ENCODE measurements around the gene PTPRN2. TPM values are rescaled to one million over a fixed set of nuclear protein-coding genes. Genes with fewer than 3 reads are reported as not detected.

PTPRN2 gene
- total RNA-seq, 2 experiments from 2014 or later = 0.46 to 0.51 TPM

- POLR2A ChIA-PET = no interaction called here
- Mint-ChIP-seq H3K4me3 (no peak overlapping the region), H3K4me1 (peaks cover 10% of the 10 kb centered on the region), H3K9me3 (ENCODE audit: low read depth) (no peaks in the 10 kb centered on the region), H3K27me3 (no peaks in the 10 kb centered on the region), H3K27ac (no peak overlapping the region), H3K36me3 (ENCODE audit: low read depth) (no peaks in the 10 kb centered on the region)
- CTCF ChIA-PET = interaction anchor here (1.6 kb wide), 1 partner anchor 11 kb away, joined by 5 read pairs; no protein-coding TSS in a partner anchor
- DNase-seq (no peak), ATAC-seq (no peak)
- intact Hi-C loops (cut with DNase I, micrococcal nuclease) = loop anchor here in 1 of 2 experiments (10.0 kb wide), 1 partner anchor 259 kb away; no protein-coding TSS in a partner anchor
Observed at GRCh38 chr7:157615852-157616251, 971.8 kb downstream of the PTPRN2 start.

GRCh38 chr7:157615101-157615817 lies 972.4 kb downstream of the PTPRN2 start:
- intact Hi-C loops (cut with DNase I, micrococcal nuclease) = loop anchor here in 1 of 2 experiments (10.0 kb wide), 1 partner anchor 260 kb away; no protein-coding TSS in a partner anchor
- Mint-ChIP-seq H3K36me3 (ENCODE audit: low read depth) (no peaks in the 10 kb centered on the region), H3K4me1 (peaks cover 10% of the 10 kb centered on the region), H3K9me3 (ENCODE audit: low read depth) (no peaks in the 10 kb centered on the region), H3K27me3 (no peaks in the 10 kb centered on the region), H3K27ac (no peak overlapping the region), H3K4me3 (no peak overlapping the region)
- POLR2A ChIA-PET = no interaction called here
- DNase-seq = no peak
- ATAC-seq = no peak
- CTCF ChIA-PET = no interaction called here

GRCh38 chr7:157614457-157615020 lies 973.1 kb downstream of the PTPRN2 start:
- H3K27me3 Mint-ChIP-seq = no peaks in the 10 kb centered on the region
- ChIA-PET POLR2A (no interaction called here), CTCF (no interaction called here)
- no peaks in the 10 kb centered on the region for H3K9me3 Mint-ChIP-seq (ENCODE audit: low read depth)
- no peak overlapping the region for H3K4me3 Mint-ChIP-seq
- DNase-seq (no peak), ATAC-seq (no peak)
- intact Hi-C loops (cut with DNase I, micrococcal nuclease) = loop anchor here (5.0 to 10.0 kb wide), 5 partner anchors 42 to 260 kb away; no protein-coding TSS in a partner anchor
- H3K4me1 Mint-ChIP-seq = peaks cover 10% of the 10 kb centered on the region
- no peaks in the 10 kb centered on the region for H3K36me3 Mint-ChIP-seq (ENCODE audit: low read depth)
- H3K27ac Mint-ChIP-seq = no peak overlapping the region

GRCh38 chr7:157613575-157614322 lies 973.9 kb downstream of the PTPRN2 start:
- H3K36me3 Mint-ChIP-seq (ENCODE audit: low read depth) = no peaks in the 10 kb centered on the region
- no peaks in the 10 kb centered on the region for H3K27me3 Mint-ChIP-seq
- ATAC-seq (no peak), DNase-seq (no peak)
- intact Hi-C loops (cut with DNase I, micrococcal nuclease) = loop anchor here (5.0 to 10.0 kb wide), 5 partner anchors 41 to 261 kb away; no protein-coding TSS in a partner anchor
- no peak overlapping the region for H3K27ac Mint-ChIP-seq
- H3K9me3 Mint-ChIP-seq (ENCODE audit: low read depth) = no peaks in the 10 kb centered on the region
- POLR2A ChIA-PET = no interaction called here
- CTCF ChIA-PET = no interaction called here
- peaks cover 10% of the 10 kb centered on the region for H3K4me1 Mint-ChIP-seq
- peak overlapping the region; percentile 72 for H3K4me3 Mint-ChIP-seq

GRCh38 chr7:157612664-157613561 lies 974.7 kb downstream of the PTPRN2 start:
- Mint-ChIP-seq H3K9me3 (ENCODE audit: low read depth) (no peaks in the 10 kb centered on the region), H3K4me1 (peaks cover 10% of the 10 kb centered on the region), H3K4me3 (peak overlapping the region; percentile 72), H3K27ac (peak overlapping the region; percentile 80), H3K36me3 (ENCODE audit: low read depth) (no peaks in the 10 kb centered on the region), H3K27me3 (no peaks in the 10 kb centered on the region)
- ATAC-seq (peak; percentile 81), DNase-seq (peak; percentile 78)
- ChIA-PET POLR2A (no interaction called here), CTCF (interaction anchor here (0.9 kb wide), 1 partner anchor 14 kb away, joined by 5 read pairs; no protein-coding TSS in a partner anchor)
- intact Hi-C loops (cut with DNase I, micrococcal nuclease) = loop anchor here (5.0 to 10.0 kb wide), 5 partner anchors 41 to 262 kb away; no protein-coding TSS in a partner anchor

- DNase-seq (no peak), ATAC-seq (no peak)
- H3K9me3 Mint-ChIP-seq (ENCODE audit: low read depth) = no peaks in the 10 kb centered on the region
- no peaks in the 10 kb centered on the region for H3K27me3 Mint-ChIP-seq
- H3K4me3 Mint-ChIP-seq = peak overlapping the region; percentile 72
- ChIA-PET CTCF (interaction anchor here (0.6 to 0.9 kb wide), 2 partner anchors 15 to 26 kb away, joined by 3 to 5 read pairs; no protein-coding TSS in a partner anchor), POLR2A (no interaction called here)
- H3K4me1 Mint-ChIP-seq = peaks cover 10% of the 10 kb centered on the region
- intact Hi-C loops (cut with DNase I, micrococcal nuclease) = loop anchor here (5.0 to 10.0 kb wide), 5 partner anchors 40 to 263 kb away; no protein-coding TSS in a partner anchor
- peak overlapping the region; percentile 80 for H3K27ac Mint-ChIP-seq
- H3K36me3 Mint-ChIP-seq (ENCODE audit: low read depth) = no peaks in the 10 kb centered on the region
Observed at GRCh38 chr7:157612009-157612663, 975.5 kb downstream of the PTPRN2 start.

GRCh38 chr7:157611341-157611740 lies 976.3 kb downstream of the PTPRN2 start:
- intact Hi-C loops (cut with DNase I, micrococcal nuclease) = loop anchor here (5.0 to 10.0 kb wide), 5 partner anchors 39 to 263 kb away; no protein-coding TSS in a partner anchor
- peaks cover 12% of the 10 kb centered on the region for H3K4me1 Mint-ChIP-seq
- ChIA-PET POLR2A (no interaction called here), CTCF (no interaction called here)
- ATAC-seq (no peak), DNase-seq (no peak)
- H3K36me3 Mint-ChIP-seq (ENCODE audit: low read depth) = no peaks in the 10 kb centered on the region
- H3K9me3 Mint-ChIP-seq (ENCODE audit: low read depth) = no peaks in the 10 kb centered on the region
- H3K27ac Mint-ChIP-seq = no peak overlapping the region
- no peaks in the 10 kb centered on the region for H3K27me3 Mint-ChIP-seq
- H3K4me3 Mint-ChIP-seq = no peak overlapping the region

- no peak overlapping the region for H3K4me3 Mint-ChIP-seq
- H3K4me1 Mint-ChIP-seq = peaks cover 12% of the 10 kb centered on the region
- ChIA-PET CTCF (interaction anchor here (0.8 kb wide), 1 partner anchor 10 kb away, joined by 3 read pairs; no protein-coding TSS in a partner anchor), POLR2A (no interaction called here)
- ATAC-seq (no peak), DNase-seq (no peak)
- intact Hi-C loops (cut with DNase I, micrococcal nuclease) = loop anchor here (5.0 to 10.0 kb wide), 5 partner anchors 38 to 264 kb away; no protein-coding TSS in a partner anchor
- no peaks in the 10 kb centered on the region for H3K27me3 Mint-ChIP-seq
- no peak overlapping the region for H3K27ac Mint-ChIP-seq
- H3K36me3 Mint-ChIP-seq (ENCODE audit: low read depth) = no peaks in the 10 kb centered on the region
- no peaks in the 10 kb centered on the region for H3K9me3 Mint-ChIP-seq (ENCODE audit: low read depth)
Observed at GRCh38 chr7:157610671-157611295, 976.8 kb downstream of the PTPRN2 start.

GRCh38 chr7:157609932-157610640 lies 977.5 kb downstream of the PTPRN2 start:
- H3K9me3 Mint-ChIP-seq (ENCODE audit: low read depth) = no peaks in the 10 kb centered on the region
- ChIA-PET CTCF (interaction anchor here (0.8 kb wide), 1 partner anchor 9 kb away, joined by 3 read pairs; no protein-coding TSS in a partner anchor), POLR2A (no interaction called here)
- intact Hi-C loops (cut with DNase I, micrococcal nuclease) = loop anchor here (5.0 to 10.0 kb wide), 5 partner anchors 38 to 265 kb away; no protein-coding TSS in a partner anchor
- ATAC-seq (no peak), DNase-seq (no peak)
- H3K4me3 Mint-ChIP-seq = no peak overlapping the region
- peaks cover 12% of the 10 kb centered on the region for H3K4me1 Mint-ChIP-seq
- H3K36me3 Mint-ChIP-seq (ENCODE audit: low read depth) = no peaks in the 10 kb centered on the region
- no peak overlapping the region for H3K27ac Mint-ChIP-seq
- no peaks in the 10 kb centered on the region for H3K27me3 Mint-ChIP-seq
